CD4-positive, alpha-beta T cell treated with Interleukin-21 for 1 hour (primary cell): ENCODE results near the gene STYXL2.

Experiments used
- DNase-seq: peaks from one replicate; pipeline ENCODE4 v3.0.0-alpha.2; 2020

The STYXL2 gene

DNA sequence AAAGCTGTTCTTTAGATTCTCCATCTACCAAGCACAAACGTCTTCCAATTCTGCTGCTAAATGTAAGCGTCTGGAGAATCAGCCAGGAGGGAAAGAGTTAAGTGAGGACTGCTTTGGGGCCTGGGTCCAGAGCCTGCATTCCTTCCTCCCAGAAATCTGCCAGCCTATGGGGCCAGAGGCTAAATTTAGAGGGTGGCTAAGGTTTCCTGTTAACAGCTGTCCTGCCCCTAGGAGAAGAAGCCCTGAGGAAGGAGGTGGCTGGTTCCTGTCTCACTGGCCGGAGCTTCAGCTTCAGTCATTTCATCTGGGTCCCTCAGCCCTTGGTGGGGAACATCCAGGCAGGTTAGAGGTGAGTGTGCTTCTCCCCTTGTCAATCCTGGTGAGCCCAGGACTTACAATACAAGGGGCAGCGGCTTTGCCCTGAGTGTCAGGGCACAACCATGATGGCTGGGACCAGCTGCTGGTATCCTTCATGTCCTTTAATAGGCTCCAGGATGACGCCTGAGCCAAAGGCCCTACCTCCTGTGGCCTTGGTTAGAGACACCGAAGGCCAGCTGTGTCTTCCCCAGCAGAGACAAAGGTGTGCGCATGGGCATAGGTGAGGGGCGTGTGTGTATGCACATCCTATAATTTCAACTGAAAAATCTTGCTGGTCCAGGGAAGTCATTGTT is at the start of gene STYXL2:
STYXL2 (plus strand) TSS at position 230 of the 671 bp plus-strand sequence. CDS start 775 bp downstream, outside the sequence.
- DNase-seq: no peak

DNA sequence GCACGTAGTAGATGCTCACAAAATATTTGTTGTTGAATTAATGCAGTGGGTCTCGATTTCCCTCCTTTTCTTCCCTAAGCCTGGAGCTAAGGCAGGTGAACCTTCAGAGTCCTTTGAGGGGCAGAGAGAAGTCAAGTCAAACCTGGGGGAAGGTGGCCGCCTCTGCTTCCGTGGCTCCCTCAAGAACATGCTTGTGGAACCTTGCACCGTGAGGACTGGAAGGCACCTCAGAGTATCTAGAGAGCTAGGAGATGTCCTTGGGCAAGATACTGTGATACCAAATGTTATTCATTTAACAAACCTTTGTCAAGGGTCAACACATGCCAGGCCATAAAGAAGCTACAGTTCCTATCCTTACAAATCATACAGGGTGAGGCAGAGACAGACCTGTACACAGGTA is 42.0 kb upstream of the STYXL2 start:
- no peak for DNase-seq

DNA sequence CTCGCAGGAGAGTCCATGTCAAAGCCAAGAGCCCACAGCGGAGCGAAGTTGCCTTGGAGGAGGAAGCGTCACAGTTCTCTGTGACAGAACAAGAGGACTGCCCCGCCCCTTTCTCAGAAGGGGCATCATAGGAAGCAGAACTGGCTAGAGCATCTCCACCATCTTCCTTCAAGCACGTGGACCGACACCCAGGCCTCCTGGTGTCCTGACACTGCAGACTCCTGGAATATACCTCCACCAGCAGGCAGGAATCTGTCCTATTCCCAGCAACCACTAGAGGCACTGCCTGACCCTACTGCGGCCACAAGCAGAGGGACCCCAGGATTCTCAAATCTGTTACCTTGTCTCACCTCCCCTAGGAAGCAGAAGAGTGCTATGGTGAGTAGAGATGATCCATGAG is 41.5 kb upstream of the STYXL2 start:
- no peak for DNase-seq

DNA sequence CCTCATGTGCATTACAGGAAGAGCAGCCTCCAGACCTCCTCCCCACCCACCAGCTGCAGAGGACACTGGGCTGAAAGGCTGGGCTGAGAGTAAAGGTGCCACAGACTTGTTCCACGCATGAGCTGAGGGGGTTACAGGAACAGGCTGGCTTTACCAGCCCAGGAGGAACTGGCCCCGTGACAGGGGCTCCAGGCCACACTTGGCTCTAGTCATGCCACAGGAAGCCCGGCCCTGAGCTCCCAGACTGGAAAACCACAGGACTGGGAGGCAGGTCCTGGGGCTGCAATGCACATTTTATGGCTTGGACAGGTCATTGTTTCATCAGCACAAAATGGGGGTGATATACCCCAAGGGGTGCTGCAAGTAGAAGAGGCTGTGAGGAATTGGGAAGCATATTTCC is 39.3 kb upstream of the STYXL2 start:
- DNase-seq: no peak

DNA sequence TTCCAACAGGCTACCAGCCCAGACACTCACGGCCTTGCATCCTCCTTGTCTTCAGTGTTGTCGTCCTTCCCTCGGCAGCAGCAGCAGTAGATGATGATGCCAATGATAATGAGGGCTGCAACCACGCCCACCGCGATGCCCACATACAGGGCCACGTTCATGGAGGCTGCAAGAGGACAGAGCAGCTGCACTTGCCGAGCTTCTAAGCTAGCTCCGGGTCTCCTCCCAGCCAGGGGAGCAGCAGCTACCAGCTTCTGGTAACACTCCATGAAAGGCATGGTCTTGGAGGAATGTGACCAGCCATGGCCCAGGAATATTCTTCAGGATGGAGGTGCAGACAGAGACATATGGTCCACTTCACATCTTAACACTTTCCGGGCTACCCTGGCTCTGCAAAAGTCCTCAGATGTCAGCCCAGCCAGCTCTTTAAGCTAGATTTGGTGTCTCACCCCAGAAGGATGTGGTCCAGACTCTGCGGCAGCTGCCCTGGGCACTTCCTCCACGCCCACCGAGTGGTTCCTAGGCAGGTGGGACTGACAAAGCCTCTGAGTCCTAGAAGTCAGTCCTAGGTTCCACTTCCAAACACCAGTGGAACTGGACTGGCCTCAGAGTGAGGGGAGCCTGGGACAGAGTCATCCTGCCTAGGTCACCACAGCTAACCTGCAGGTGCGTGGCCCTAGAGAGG is 38.8 kb upstream of the STYXL2 start:
- no peak for DNase-seq

DNA sequence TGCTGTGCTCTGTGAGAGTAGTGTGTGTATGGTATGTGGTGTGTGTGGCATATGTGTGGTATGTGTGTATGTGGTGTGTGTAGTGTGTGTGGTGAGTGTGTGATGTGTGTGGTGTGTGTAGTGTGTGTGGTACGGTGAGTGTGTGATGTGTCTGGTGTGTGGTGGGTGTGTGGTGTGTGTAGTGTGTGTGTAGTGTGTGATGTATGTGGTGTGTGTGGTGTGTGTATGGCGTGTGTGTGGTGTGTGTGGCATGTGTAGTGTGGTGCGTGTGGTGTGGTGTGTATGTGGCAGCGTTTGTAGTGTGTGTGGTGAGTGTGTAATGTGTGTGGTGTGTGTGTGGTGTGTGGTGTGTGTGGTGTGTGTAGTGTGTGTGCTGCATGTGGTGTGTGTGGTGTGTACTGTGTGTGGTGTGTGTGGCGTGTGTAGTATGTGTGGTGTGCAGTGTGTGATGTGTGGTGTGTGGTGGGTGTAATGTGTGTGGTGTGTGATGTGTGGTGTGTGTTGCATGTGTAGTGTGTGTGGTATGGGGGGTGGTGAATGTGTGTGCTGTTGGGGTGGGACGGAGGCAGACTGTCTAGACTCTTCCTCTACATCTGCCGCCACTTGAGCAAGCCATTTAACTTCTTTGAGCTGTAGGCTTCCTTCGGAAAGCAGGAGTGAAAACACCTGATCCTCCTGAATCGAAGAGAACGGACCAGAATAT is 37.2 kb upstream of the STYXL2 start:
- DNase-seq: no peak

DNA sequence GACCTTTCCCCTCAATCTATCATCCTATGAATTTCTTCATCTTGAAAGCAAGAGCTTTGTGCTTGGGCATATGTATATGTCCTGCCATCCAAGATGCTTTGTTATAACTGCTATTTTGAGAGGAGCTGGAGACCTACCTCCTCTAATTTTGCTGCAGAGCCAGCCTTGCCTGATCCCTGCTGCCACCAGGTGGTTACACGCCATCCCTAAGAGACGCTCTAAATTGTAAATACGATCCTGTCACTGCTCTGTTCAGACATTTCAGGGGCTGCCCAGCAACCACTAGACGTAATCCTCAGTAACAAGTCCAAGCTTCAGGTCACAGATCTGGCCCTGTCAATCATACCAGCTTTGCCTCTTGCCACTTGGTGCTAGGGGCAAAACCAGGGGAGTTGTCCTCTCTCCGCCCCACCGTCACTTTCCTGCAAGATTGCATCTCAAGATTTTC is 36.6 kb upstream of the STYXL2 start:
- DNase-seq: no peak

DNA sequence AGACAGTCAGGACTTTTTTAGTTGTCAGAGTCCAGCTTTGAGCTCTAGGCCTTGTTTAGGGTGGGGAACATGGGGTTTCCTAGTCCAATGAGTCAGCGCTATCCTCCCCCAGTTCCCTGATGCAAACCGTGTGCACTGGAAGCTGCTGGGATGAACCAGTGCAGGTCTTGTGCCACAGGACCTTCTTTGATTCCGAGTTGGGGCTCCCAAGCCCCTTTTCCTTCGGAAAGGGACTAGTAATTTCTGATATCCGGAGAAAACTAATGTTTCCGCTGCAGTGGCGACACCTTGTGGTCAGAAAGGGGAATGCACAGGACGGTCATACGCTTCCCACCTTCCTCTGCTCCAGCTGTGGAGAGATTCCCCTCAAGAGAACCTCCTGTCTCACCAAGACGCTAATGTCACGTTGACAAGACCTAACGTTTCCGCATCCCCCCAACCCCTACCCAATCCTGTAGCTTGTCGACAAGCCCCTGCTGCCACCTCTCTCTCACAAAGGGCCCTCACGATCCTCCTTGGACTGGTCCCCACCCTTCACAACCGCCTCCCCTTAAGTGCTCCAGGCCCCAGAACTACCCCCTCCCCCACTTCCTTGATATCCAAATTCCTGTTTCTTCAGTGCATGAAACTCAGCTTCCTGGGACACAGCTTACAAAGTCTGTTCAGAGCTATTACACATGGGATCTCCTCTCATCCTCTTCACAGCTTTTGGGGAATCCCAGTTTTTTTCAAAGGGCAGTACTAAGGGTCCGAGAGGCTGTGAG is 34.6 kb upstream of the STYXL2 start:
- peak; percentile 66 for DNase-seq

DNA sequence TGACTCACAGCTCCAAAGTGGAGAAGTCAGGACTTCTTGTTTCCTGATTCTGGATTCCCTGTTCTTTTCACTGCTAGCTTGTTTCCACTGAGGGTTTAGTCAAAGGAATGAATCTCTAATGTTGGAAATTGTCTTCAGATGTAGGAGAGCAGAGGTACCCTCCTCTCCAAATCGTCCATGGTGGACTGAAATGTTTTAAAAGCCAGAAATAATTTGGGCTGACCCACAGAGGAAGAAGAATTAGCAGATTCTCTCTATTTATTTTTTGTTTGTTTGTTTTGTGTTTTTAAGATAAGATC is 34.1 kb upstream of the STYXL2 start:
- DNase-seq: no peak

DNA sequence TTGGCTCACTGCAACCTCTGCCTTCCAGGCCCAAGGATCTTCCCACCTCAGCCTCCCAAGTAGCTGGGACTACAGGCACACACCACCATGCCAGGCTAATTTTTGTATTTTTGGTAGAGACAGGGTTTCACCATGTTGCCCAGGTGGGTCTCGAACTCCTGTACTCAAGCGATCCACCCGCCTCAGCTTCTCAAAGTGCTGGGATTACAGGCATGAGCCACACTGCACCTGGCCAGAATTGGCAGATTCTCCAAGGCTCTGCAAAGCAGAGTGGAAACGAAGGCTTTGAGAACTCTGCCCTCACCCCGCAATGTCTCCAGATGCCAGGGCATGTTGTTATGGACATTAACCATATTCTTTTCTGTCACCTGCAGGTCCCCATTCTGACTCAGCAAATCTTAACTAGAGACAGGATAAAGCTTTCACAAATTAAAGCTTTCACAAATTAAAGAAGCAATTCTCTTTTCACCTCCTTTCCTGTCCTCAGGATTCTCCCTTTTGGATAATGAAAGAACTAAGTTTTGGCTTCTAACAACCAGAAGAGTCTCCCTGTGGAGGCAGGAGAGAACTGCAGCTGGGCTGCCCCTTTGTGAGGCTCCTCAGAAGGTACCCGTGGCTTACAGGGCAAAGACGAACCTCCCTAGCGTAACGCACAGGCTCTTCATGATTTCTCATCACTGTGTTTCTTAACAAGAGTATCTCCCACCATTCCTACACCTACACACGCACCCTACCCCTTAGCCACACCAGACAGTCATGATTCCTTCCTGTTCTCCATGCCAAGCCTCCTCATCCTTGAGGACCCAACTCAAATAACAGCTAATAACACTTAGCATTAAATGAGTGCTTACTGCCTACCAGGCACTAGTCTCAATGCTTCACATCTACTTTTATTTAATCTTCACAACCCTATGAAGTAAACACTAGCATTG is 33.5 kb upstream of the STYXL2 start:
- no peak for DNase-seq

DNA sequence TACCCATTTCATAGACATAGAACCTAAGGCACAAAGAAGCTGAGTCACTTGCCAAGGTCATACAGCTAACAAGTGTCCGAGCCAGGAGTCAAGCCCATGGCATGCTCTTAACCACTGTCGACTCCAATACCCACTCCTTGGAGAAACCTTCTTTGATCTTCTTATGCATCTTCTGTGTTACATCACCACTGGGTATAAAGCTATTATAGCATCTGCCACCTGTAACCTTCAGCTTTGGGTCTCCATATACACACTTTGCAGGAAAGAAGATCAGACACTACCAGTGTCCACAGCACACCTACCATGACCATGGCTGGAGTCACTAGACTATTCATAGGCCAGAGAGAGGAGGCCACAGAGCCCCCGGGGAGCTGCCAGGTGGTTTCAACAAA is 32.8 kb upstream of the STYXL2 start:
- DNase-seq: no peak

DNA sequence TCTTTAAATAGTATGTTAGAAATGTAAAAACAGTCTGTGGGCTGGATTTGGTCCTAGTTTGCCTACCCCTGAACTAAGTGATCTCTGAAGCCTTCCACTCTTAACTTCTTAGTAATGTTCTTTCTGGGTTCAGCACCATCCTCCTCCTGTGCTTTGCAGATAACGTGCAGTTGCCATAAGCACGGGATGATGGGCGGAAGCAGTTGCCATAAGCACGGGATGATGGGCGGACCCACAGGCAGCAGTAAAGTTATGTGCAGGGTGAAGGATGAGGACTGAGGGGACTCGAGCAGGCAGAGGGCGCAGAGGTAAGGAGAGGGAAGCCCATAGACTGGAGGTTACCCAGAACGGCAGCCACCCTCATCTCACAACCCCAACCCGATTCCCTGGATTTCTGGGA is 29.3 kb upstream of the STYXL2 start:
- no peak for DNase-seq

DNA sequence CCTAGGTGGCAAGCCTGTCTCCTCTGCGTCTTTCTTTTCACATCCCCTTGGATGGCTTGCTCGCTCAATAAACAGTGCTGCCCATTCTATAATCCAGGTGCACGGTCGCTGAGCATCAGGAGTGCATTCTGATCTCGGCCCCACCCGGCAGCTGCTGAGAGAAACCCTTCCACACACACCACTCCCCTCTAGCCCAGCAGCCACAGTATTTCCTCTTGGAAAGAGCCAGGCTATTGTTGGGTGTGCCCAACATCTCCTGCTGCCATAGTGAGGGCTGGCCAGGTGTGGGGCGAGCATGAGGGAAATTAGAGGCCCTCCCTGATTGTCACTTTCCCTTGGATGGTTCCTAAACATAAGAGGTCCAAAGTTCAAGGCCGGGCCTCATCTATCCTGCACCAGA is 28.4 kb upstream of the STYXL2 start:
- DNase-seq: no peak

DNA sequence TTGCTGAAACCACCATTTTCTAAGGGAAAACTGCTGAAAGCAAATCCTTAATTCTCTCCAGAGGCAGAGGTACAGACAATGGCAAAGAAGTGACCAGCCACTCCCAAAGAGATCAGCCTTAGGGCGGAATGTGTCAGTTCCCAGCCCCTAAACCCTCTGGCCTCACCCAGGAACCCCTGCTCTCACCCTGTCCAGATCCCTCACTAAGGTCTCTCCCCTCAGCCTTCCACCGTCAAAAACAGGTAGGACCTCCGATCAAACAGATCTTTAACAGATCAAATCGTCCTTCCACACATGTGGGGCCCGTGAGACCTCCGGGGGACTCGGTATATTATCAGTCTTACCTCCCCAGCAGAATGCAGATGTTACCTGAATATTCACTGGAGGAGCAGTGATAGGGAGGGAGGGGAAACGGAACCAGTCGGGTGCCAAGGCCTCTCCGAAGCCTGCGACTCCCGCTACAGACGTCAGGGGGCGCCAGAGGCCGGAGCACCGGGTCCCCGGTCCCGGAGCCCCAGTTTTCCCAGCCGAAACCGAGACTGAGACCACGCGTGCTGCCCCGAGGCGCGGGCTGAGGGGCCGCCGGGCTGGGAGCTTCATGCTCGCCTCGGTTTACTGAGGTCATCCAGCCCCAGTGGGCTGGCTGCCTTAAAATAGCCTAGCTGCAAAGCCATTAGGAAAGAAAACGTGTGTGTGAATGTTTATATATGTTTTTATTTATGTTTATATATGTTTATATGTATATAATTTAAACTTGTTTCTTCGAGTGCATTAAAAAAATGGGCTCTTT is 27.3 kb upstream of the STYXL2 start:
- DNase-seq: peak; percentile 80

DNA sequence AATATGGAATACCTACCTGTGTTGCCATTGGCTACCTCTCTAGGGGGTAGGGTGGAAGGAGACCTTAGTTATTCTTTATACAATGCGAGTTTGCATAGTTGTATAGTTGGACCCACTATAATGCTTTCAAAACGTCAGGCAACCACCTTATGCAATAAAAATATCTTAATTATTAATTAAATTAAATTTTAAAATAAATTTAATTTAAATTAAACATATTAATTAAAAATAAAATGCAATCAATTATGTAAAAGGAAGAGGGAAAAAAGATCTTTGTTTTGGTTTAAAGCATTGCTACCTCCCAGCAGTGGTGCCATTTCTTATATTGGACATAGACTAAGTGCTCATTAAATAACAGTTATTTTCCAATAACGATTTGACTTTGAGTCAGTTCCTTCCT is 26.0 kb upstream of the STYXL2 start:
- no peak for DNase-seq

DNA sequence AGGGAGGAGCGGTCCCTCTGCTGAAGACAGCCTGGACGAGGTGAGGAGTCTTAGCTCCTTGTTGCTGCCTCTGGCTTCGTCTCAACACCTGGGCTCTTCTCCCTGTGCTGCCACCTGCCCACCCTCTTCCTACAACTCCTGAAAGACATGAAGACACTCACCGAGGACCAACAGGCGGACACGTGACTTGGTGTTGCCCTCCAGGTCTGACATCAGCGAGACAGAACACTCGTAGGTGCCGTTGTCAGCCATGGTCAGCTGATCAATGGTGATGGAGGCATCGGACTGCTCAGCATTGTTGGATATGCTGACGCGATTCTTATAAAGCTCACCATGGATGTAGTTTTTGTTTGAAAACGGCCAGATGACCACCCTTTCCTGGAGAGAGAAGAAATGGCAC is 25.1 kb upstream of the STYXL2 start:
- DNase-seq: no peak

DNA sequence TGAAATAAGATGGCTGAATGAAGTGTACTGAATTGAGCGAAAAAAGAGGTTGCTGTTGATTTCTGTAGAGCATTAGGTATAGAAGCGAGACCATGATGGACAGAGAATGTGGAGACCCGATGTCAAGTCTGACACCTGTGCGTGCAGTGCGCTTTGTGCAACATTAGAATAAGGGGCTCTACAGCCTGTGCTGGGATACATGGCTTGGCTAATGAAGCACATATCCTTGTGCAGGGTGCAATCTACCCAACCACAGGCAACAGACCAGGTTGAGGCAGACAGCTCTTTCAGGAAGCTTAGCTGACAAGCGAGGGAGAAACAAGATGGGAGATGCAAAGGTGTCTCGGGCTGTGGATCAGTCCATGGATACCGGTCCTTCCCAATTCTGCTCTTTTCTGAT is 22.6 kb upstream of the STYXL2 start:
- DNase-seq: no peak

DNA sequence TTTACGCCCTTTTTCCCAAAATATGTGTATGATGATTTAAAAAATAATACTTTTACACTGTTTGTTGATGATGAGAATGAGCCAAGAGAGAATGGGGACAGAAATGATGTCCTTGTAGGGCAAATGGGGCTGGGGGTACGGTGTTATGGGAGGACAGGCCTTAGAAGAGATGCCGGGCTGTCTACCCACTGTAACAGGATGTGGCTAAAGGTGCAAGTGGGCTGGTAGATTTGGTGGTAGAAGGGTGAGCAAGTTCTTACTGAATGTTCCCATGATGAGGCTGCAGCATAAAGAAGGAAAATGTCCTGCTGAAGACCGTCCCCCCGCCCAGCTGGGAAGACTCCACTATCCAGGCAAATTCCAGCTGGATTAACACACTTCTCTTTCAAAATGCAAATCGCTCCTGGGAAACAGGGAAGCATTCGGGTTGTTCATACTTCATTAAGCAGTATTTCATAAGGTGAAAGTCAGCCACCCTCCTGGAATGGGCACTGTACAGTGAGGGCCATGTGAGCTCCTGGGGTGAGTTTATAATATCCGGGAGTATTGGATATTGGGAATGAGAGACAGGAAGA is 17.7 kb upstream of the STYXL2 start:
- peak; percentile 23 for DNase-seq

DNA sequence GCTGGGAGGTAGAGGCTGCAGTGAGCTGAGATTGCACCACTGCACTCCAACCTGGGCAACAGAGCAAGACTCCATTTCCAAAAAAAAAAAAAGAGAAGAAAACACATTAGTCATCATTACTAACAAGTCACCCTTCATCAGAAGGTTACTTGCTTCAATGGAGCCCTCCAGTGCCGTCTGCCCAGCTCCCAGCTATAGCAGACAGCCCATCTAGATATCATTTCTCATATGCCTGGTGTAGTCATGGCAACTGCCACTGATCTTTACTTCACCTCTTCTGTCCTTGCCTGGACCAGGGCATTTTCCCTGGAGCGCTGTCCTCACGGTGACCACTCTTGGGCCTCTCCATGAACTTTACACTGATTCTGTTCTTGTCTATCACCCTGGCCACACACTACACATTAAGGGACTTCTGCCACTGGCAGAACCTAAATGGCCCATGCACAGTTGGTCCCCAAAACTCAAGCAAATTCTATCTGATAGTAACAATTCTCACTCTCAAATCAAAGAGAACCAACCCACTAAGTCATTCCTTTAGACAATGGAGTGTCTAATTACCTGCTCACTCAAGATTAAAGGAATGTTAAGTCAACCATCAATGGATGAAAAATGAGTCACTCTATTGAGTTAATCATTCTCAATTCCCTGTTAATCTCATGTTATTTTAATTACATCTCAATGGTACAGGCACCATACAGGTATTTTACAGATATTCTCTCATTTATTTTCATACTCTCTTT is 16.6 kb upstream of the STYXL2 start:
- DNase-seq: no peak

DNA sequence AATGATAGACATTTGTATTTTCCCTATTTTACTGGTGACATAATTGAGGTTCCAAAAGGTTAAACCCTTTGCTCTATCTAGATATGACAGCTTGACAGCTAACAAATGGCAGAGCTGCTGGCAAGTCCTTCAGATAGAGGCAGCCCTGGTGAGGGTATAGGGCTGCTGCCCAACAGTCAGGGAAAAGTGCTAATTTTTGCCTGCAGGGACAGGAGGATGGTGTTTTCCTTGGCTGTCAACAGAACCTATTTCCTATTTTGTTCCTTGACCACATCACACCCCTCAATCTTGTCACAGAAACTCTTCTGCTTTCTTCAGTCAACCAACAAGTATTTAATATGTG is 16.0 kb upstream of the STYXL2 start:
- DNase-seq: no peak
